Tibial nerve (tissue), 4 donors: ENCODE measurements around the gene TNIP2. TPM values are rescaled to one million over a fixed set of nuclear protein-coding genes. Genes with fewer than 3 reads are reported as not detected.

Experiments
- DNase-seq, 2 donors: peaks; one replicate each; pipeline ENCODE4 v3.0.0-alpha.2; 2019; ENCODE audit warnings: low spot score in 2 of 2
- H3K27ac ChIP-seq, 4 donors: fragments of 200-600 bp; sonication (generic) in 3 of 4; one replicate each; pipeline ENCODE4 v1.5.1; 2017 to 2019; ENCODE audit warnings: mild to moderate bottlenecking in 1 of 4
- H3K27me3 ChIP-seq, 2 donors: fragments of 200-600 bp; sonication (generic) in 1 of 2; one replicate each; pipeline versions ENCODE4 v1.5.1 to v1.6.0; 2017 to 2019
- H3K36me3 ChIP-seq, 3 donors: fragments of 200-600 bp; sonication (generic); one replicate each; pipeline ENCODE4 v1.5.1; 2018 to 2019
- H3K4me1 ChIP-seq, 4 donors: fragments of 200-600 bp; sonication (generic) in 3 of 4; one replicate each; pipeline ENCODE4 v1.5.1; 2017 to 2019
- H3K4me3 ChIP-seq, 4 donors: fragments of 200-600 bp; sonication (generic) in 3 of 4; one replicate each; pipeline ENCODE4 v1.5.1; 2017 to 2019; ENCODE audit warnings: mild to moderate bottlenecking in 1 of 4, moderate library complexity in 1 of 4
- H3K9me3 ChIP-seq, 4 donors: fragments of 200-600 bp; sonication (generic) in 3 of 4; one replicate each; pipeline ENCODE4 v1.5.1; 2017 to 2019
- CTCF ChIP-seq, 5 experiments: fragments of 200-600 bp in 3 of 5; fragments of 450-650 bp in 2 of 5; sonication (generic) in 3 of 5; IDR thresholded peaks; one replicate each; pipeline ENCODE4 v1.5.1; 2016 to 2019; ENCODE audit warnings: antibody characterized with exemption in 5 of 5, mild to moderate bottlenecking in 3 of 5, moderate library complexity in 2 of 5
- EP300 ChIP-seq, 2 donors: sonication (generic); formaldehyde crosslinking; IDR thresholded peaks; one replicate each; pipeline ENCODE4 v1.6.1; 2017; ENCODE audit warnings: antibody characterized with exemption in 2 of 2, mild to moderate bottlenecking in 1 of 2
- POLR2A ChIP-seq, 2 donors: fragments of 450-650 bp; IDR thresholded peaks; one replicate each; pipeline ENCODE4 v1.6.1; 2017; ENCODE audit warnings: antibody characterized with exemption in 2 of 2, mild to moderate bottlenecking in 2 of 2, moderate library complexity in 2 of 2
- WGBS, 2 donors: methylation state at CpG; one replicate each; pipeline ENCODE4 v1.1.5; 2018; 5-methylcytosine and 5-hydroxymethylcytosine counted together
- total RNA-seq, 4 donors: library from RNA; depleted of rRNA; stranded (reverse); fragments of >200 nt; gene quantifications; one replicate each; pipeline ENCODE4 v1.1.0, GENCODE V29; 2016

TNIP2 gene
- total RNA-seq, 4 donors from 2014 or later = 78.3 to 110 (median 89.3) TPM

- Histone ChIP-seq H3K27me3 (no peaks in the 10 kb centered on the region), H3K9me3 (no peaks in the 10 kb centered on the region), H3K36me3 (peaks cover 0 to 92% (median 12%) of the 10 kb centered on the region in 3 donors), H3K4me1 (no peaks in the 10 kb centered on the region), H3K4me3 (no peak overlapping the region), H3K27ac (no peak overlapping the region)
- no peak for DNase-seq
- TF ChIP-seq CTCF (IDR thresholded peaks at IDR 0.05) (no peak), EP300 (IDR thresholded peaks at IDR 0.05) (no peak), POLR2A (IDR thresholded peaks at IDR 0.05) (no peak)
- 81 to 98% methylated on average over 7 of the region's 7 CpGs for WGBS, 2 donors
Observed at GRCh38 chr4:2702770-2703169, 53.4 kb downstream of the TNIP2 start.

- TF ChIP-seq CTCF (IDR thresholded peaks at IDR 0.05) (no peak), POLR2A (IDR thresholded peaks at IDR 0.05) (no peak), EP300 (IDR thresholded peaks at IDR 0.05) (no peak)
- peaks cover 0 to 94% (median 12%) of the 10 kb centered on the region in 3 donors for H3K36me3 ChIP-seq
- H3K4me1 ChIP-seq = no peaks in the 10 kb centered on the region
- H3K9me3 ChIP-seq = no peaks in the 10 kb centered on the region
- 90 to 91% methylated on average over 8 of the region's 8 CpGs for WGBS, 2 donors
- no peak for DNase-seq
- H3K27ac ChIP-seq = no peak overlapping the region
- no peaks in the 10 kb centered on the region for H3K27me3 ChIP-seq
- H3K4me3 ChIP-seq = no peak overlapping the region
Observed at GRCh38 chr4:2702361-2702760, 53.8 kb downstream of the TNIP2 start.

- no peaks in the 10 kb centered on the region for H3K9me3 ChIP-seq
- TF ChIP-seq POLR2A (IDR thresholded peaks at IDR 0.05) (no peak), EP300 (IDR thresholded peaks at IDR 0.05) (no peak), CTCF (IDR thresholded peaks at IDR 0.05) (no peak)
- no peaks in the 10 kb centered on the region for H3K4me1 ChIP-seq
- H3K36me3 ChIP-seq = peaks cover 0 to 98% (median 13%) of the 10 kb centered on the region in 3 donors
- no peak for DNase-seq
- WGBS, 2 donors = 92 to 93% methylated on average over 8 of the region's 8 CpGs
- no peak overlapping the region for H3K4me3 ChIP-seq
- H3K27ac ChIP-seq = no peak overlapping the region
- no peaks in the 10 kb centered on the region for H3K27me3 ChIP-seq
Observed at GRCh38 chr4:2700031-2700430, 56.1 kb downstream of the TNIP2 start.

GRCh38 chr4:2699534-2699933 lies 56.6 kb downstream of the TNIP2 start:
- no peak for TF ChIP-seq POLR2A (IDR thresholded peaks at IDR 0.05)
- no peak for TF ChIP-seq EP300 (IDR thresholded peaks at IDR 0.05)
- no peak for TF ChIP-seq CTCF (IDR thresholded peaks at IDR 0.05)
- H3K4me3 ChIP-seq = no peak overlapping the region
- H3K4me1 ChIP-seq = no peaks in the 10 kb centered on the region
- no peak overlapping the region for H3K27ac ChIP-seq
- 85 to 86% methylated on average over 7 of the region's 7 CpGs for WGBS, 2 donors
- DNase-seq = no peak
- no peaks in the 10 kb centered on the region for H3K9me3 ChIP-seq
- H3K36me3 ChIP-seq = peaks cover 0 to 98% (median 18%) of the 10 kb centered on the region in 3 donors
- no peaks in the 10 kb centered on the region for H3K27me3 ChIP-seq

GRCh38 chr4:2698951-2699505 lies 57.1 kb downstream of the TNIP2 start:
- TF ChIP-seq POLR2A (IDR thresholded peaks at IDR 0.05) (no peak), CTCF (IDR thresholded peaks at IDR 0.05) (no peak), EP300 (IDR thresholded peaks at IDR 0.05) (no peak)
- Histone ChIP-seq H3K27ac (no peak overlapping the region), H3K4me1 (no peaks in the 10 kb centered on the region), H3K36me3 (peaks cover 0 to 98% (median 20%) of the 10 kb centered on the region in 3 donors), H3K27me3 (no peaks in the 10 kb centered on the region), H3K4me3 (no peak overlapping the region), H3K9me3 (no peaks in the 10 kb centered on the region)
- no peak for DNase-seq
- WGBS, 2 donors = 90 to 96% methylated on average over 12 of the region's 12 CpGs
